Activated naive CD4-positive, alpha-beta T cell treated with anti-CD3 and anti-CD28 coated beads for 36 hours (primary cell): ENCODE data around the gene PCK1. TPM values are rescaled to one million over a fixed set of nuclear protein-coding genes. Genes with fewer than 3 reads are reported as not detected.

Experiments used
- CTCF ChIA-PET: fragments of 350-600 bp; sonication (Branson Sonifier 250); formaldehyde crosslinking; loops from one replicate; lab custom pipeline; 2021; ENCODE audit warnings: antibody characterized with exemption; lab: Charles Lee
- DNase-seq: peaks from one replicate; pipeline ENCODE4 v3.0.0-alpha.2; 2020
- H3K27ac Mint-ChIP-seq: one replicate; pipeline ENCODE4 v1.8.0; 2021; ENCODE audit warnings: mild to moderate bottlenecking, mixed read lengths
- H3K27me3 Mint-ChIP-seq: one replicate; pipeline ENCODE4 v1.8.0; 2021; ENCODE audit warnings: low read depth, mixed read lengths
- H3K36me3 Mint-ChIP-seq: one replicate; pipeline ENCODE4 v1.8.0; 2021; ENCODE audit warnings: low read depth, mixed read lengths
- H3K4me1 Mint-ChIP-seq: one replicate; pipeline ENCODE4 v1.8.0; 2021; ENCODE audit warnings: low read depth, mixed read lengths
- H3K4me3 Mint-ChIP-seq: one replicate; pipeline ENCODE4 v1.8.0; 2021; ENCODE audit warnings: mild to moderate bottlenecking, moderate library complexity, mixed read lengths
- H3K9me3 Mint-ChIP-seq: one replicate; pipeline ENCODE4 v1.8.0; 2021; ENCODE audit warnings: mixed read lengths
- intact Hi-C: fragments of 100-400 bp; cut with micrococcal nuclease; formaldehyde crosslinking; loops from one replicate; pipeline ENCODE4 v1.15.1; 2023
- total RNA-seq, 2 experiments: library from RNA; stranded (reverse); gene quantifications; one replicate each; pipeline ENCODE4 v1.2.3, GENCODE V29; 2021

The PCK1 gene
- total RNA-seq, 2 experiments from 2014 or later, result not detected

GRCh38 chr20:57576617-57577550 lies 16.0 kb downstream of the PCK1 start:
- Mint-ChIP-seq H3K27ac (no peak overlapping the region), H3K4me1 (no peaks in the 10 kb centered on the region), H3K9me3 (no peaks in the 10 kb centered on the region), H3K27me3 (peaks cover 37% of the 10 kb centered on the region), H3K36me3 (no peaks in the 10 kb centered on the region), H3K4me3 (no peak overlapping the region)
- intact Hi-C loops, result no loop called here
- DNase-seq, result no peak
- CTCF ChIA-PET, result interaction anchor here (0.9 to 1.4 kb wide), 2 partner anchors 61 to 78 kb away, joined by 3 to 4 read pairs; no protein-coding TSS in a partner anchor

- CTCF ChIA-PET, result no interaction called here
- H3K36me3 Mint-ChIP-seq, result no peaks in the 10 kb centered on the region
- no peaks in the 10 kb centered on the region for H3K9me3 Mint-ChIP-seq
- no peak overlapping the region for H3K27ac Mint-ChIP-seq
- no peaks in the 10 kb centered on the region for H3K4me1 Mint-ChIP-seq
- intact Hi-C loops, result no loop called here
- H3K4me3 Mint-ChIP-seq, result no peak overlapping the region
- peaks cover 40% of the 10 kb centered on the region for H3K27me3 Mint-ChIP-seq
- no peak for DNase-seq
Measured at GRCh38 chr20:57577679-57578475, 17.0 kb downstream of the PCK1 start.

DNA sequence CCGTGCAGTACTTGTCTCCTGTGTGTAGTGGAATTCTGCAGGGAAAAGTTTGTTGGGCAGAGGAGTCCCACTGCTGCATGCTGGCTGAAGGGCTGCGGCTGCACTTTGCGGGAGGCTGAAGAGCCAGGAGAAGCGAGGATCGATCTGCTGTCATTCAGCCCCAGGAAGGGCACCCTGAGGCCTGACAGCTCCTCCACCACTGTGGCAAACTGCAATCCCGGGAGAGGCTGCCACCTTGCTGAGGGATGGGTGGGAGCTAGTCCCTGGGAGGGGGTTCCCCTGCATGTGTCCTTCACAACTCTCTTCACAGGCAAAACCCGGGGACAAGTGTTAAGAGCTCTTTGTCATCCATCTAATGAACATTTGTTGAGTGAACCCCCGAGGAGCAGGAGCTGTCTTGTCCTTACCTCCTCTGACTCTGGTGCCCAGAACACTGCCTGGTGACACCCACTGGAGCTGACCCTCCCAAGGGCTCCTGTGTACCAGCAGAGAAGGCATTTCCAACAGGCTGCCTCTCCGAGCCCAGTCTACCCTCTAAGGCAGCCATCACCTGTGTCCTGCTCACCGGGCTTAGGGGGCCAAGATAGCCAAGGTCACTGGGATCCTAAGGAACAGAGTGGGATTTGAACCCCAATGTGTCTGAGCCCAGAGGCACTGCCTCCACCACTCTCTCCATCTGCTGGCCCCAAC lies 17.7 kb downstream of the PCK1 start:
- no peak overlapping the region for H3K27ac Mint-ChIP-seq
- intact Hi-C loops, result no loop called here
- H3K4me3 Mint-ChIP-seq, result no peak overlapping the region
- H3K36me3 Mint-ChIP-seq, result no peaks in the 10 kb centered on the region
- DNase-seq, result no peak
- peaks cover 40% of the 10 kb centered on the region for H3K27me3 Mint-ChIP-seq
- H3K4me1 Mint-ChIP-seq, result no peaks in the 10 kb centered on the region
- CTCF ChIA-PET, result no interaction called here
- H3K9me3 Mint-ChIP-seq, result no peaks in the 10 kb centered on the region

GRCh38 chr20:57579331-57579897 lies 18.5 kb downstream of the PCK1 start:
- CTCF ChIA-PET, result no interaction called here
- Mint-ChIP-seq H3K36me3 (no peaks in the 10 kb centered on the region), H3K27ac (no peak overlapping the region), H3K27me3 (peaks cover 39% of the 10 kb centered on the region), H3K4me3 (no peak overlapping the region), H3K4me1 (no peaks in the 10 kb centered on the region), H3K9me3 (no peaks in the 10 kb centered on the region)
- DNase-seq, result no peak
- intact Hi-C loops, result no loop called here

- CTCF ChIA-PET, result no interaction called here
- DNase-seq, result no peak
- Mint-ChIP-seq H3K36me3 (no peaks in the 10 kb centered on the region), H3K4me3 (no peak overlapping the region), H3K27me3 (peaks cover 43% of the 10 kb centered on the region), H3K4me1 (no peaks in the 10 kb centered on the region), H3K27ac (no peak overlapping the region), H3K9me3 (no peaks in the 10 kb centered on the region)
- intact Hi-C loops, result no loop called here
Measured at GRCh38 chr20:57579898-57580447, 19.1 kb downstream of the PCK1 start.

- CTCF ChIA-PET, result interaction anchor here (1.4 kb wide), 1 partner anchor 11 kb away, joined by 3 read pairs; no protein-coding TSS in a partner anchor
- no peaks in the 10 kb centered on the region for H3K36me3 Mint-ChIP-seq
- intact Hi-C loops, result no loop called here
- H3K4me3 Mint-ChIP-seq, result no peak overlapping the region
- H3K27me3 Mint-ChIP-seq, result peaks cover 48% of the 10 kb centered on the region
- H3K27ac Mint-ChIP-seq, result no peak overlapping the region
- H3K9me3 Mint-ChIP-seq, result no peaks in the 10 kb centered on the region
- H3K4me1 Mint-ChIP-seq, result no peaks in the 10 kb centered on the region
- DNase-seq, result no peak
Measured at GRCh38 chr20:57580478-57581201, 19.7 kb downstream of the PCK1 start.

DNA sequence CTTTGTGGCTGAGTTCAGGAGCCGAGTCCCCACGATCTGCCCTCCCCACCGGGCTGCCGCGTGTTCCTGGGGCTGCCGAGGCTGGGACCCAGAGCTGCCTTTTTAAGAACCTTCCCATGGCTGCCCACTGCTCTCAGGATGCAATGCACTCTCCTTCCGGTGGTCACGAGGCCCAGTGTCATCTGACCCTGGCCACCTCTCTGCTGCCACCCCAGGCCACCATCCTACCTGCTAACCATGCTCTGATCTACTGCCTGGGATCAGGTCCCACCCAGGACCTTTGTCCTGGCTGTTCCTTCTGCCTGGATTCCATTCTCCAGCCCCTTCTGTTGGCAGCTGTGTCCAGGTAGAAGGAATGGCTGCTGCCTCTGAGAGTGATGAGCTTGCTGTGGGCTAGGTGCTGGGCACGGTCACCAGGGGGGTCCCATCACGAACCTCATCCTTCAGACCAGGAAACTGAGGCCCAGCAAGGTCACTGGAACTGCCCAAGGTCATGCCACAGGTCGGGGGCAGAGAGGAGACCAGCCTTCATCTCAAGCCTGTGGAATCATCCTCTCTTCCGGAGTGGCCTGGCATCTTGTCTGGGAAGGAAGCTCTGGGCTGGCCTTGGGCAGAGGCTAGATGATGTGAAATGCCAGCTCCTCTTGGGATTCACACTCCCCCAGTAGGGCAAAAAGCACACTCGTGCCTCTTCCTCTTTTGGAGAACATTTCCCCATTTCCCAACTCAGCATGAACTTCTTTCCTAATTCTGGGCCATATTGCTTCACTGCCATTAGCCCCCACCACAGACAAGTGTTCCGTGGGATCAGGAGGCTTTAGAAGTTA lies 20.5 kb downstream of the PCK1 start:
- Mint-ChIP-seq H3K4me1 (no peaks in the 10 kb centered on the region), H3K27me3 (peaks cover 48% of the 10 kb centered on the region), H3K4me3 (no peak overlapping the region), H3K36me3 (no peaks in the 10 kb centered on the region), H3K9me3 (no peaks in the 10 kb centered on the region), H3K27ac (no peak overlapping the region)
- no peak for DNase-seq
- CTCF ChIA-PET, result interaction anchor here (1.2 to 1.4 kb wide), 2 partner anchors 10 to 13 kb away, joined by 3 read pairs; no protein-coding TSS in a partner anchor
- intact Hi-C loops, result no loop called here

- Mint-ChIP-seq H3K27ac (no peak overlapping the region), H3K27me3 (peaks cover 48% of the 10 kb centered on the region), H3K9me3 (no peaks in the 10 kb centered on the region), H3K4me1 (no peaks in the 10 kb centered on the region), H3K36me3 (no peaks in the 10 kb centered on the region), H3K4me3 (no peak overlapping the region)
- DNase-seq, result no peak
- CTCF ChIA-PET, result interaction anchor here (1.2 to 1.4 kb wide), 2 partner anchors 10 to 14 kb away, joined by 3 read pairs; no protein-coding TSS in a partner anchor
- intact Hi-C loops, result no loop called here
Measured at GRCh38 chr20:57582029-57582378, 21.1 kb downstream of the PCK1 start.

DNA sequence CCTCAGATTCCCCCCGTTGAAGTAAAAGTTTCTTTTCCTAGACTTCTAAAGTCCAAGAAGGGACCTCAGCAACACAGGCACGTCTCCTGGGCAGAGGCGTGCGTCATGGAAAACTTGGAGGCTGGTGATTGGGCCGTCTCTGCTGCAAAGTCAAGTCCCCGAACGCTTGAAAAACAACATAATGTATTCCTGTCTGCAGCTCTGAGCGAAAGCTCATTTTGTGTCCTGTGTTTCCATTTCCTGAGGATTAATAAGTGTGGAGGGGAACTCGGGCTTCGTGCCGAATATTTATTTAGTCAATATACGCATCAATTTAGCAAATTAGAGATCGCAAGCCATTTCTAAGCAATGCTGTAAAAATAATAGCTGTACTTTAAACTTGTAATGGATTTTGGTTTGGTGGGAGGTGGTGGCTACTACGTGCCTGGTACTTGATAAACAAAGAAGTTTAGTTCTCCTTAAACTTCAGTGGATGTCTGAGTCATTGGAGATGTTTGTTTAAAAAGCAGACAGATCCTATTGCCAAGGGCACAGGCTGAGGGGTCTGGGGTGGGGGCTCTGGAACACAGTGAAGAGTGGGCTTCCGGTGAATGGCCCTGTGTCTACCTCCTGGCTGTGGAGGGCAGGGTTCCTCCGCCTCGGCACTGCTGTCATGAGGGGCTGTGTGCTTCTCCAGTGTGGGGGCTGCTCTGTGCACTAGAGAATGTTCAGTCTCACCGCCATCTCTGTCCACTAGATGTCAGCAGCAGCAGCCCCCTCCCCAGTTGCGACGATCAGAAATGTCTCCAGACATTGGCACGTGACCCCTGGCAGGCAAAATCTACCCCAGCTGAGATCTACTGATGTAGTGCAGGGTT lies 21.8 kb downstream of the PCK1 start:
- CTCF ChIA-PET, result interaction anchor here (1.2 to 1.6 kb wide), 4 partner anchors 14 to 80 kb away, joined by 3 to 5 read pairs (median 3); no protein-coding TSS in a partner anchor
- Mint-ChIP-seq H3K36me3 (no peaks in the 10 kb centered on the region), H3K4me3 (no peak overlapping the region), H3K27ac (no peak overlapping the region), H3K9me3 (no peaks in the 10 kb centered on the region), H3K4me1 (no peaks in the 10 kb centered on the region), H3K27me3 (peaks cover 48% of the 10 kb centered on the region)
- intact Hi-C loops, result no loop called here
- no peak for DNase-seq
